ENCODE data around the gene SPTBN2.

- no peak for TF ChIP-seq ZNF70 (CRISPR knock-in tag; IDR thresholded peaks at IDR 0.05)
- no peak for TF ChIP-seq ZFP3 (CRISPR knock-in tag; IDR thresholded peaks at IDR 0.05)
- TF ChIP-seq ESRRG (CRISPR knock-in tag; IDR thresholded peaks at IDR 0.05): no peak
- TF ChIP-seq ARNTL (CRISPR knock-in tag; IDR thresholded peaks at IDR 0.05; ENCODE audit: borderline replicate concordance, low read depth): no peak
- TF ChIP-seq PATZ1 (CRISPR knock-in tag; IDR thresholded peaks at IDR 0.05; ENCODE audit: borderline replicate concordance): no peak
- no peak for TF ChIP-seq ZC3H10 (CRISPR knock-in tag; IDR thresholded peaks at IDR 0.05)
- no peak for TF ChIP-seq CSRNP3 (CRISPR knock-in tag; IDR thresholded peaks at IDR 0.05)
- no peak for TF ChIP-seq ZNF8 (CRISPR knock-in tag; IDR thresholded peaks at IDR 0.05)
Measured at GRCh38 chr11:66676931-66677598, 52.0 kb downstream of the SPTBN2 start.
